SK-N-MC (cell line): ENCODE results near the gene LARP6.
"Not testable (repeated sequence)": the region's sequence is repeated elsewhere in the genome, so short reads cannot be mapped to it uniquely, and the experiment has no call there.

Source experiments
- FOXP2 ChIP-seq: optimal IDR thresholded peaks from 2 replicates; pipeline ENCODE3; 2011; ENCODE audit warnings: mild to moderate bottlenecking, moderate library complexity; ENCODE audit not compliant: insufficient read depth; ENCODE audit errors: extremely low read length, control extremely low read depth
- POLR2AphosphoS5 ChIP-seq: IDR thresholded peaks from 2 replicates; pipeline ENCODE4 v1.6.1; 2012; ENCODE audit warnings: mild to moderate bottlenecking, low read depth, low read length, borderline replicate concordance

DNA sequence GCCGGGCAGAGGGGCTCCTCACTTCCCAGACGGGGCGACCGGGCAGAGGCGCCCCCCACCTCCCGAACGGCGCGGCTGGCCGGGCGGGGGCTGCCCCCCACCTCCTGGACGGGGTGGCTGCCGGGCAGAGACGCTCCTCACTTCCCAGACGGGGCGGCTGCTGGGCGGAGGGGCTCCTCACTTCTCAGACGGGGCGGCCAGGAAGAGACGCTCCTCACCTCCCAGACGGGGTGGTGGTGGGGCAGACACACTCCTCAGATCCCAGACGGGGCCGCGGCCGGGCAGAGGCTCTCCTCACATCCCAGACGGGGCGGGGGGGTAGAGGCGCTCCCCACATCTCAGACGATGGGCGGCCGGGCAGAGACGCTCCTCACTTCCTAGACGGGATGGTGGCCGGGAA, 17.5 kb upstream of the LARP6 start:
- not testable (repeated sequence) for TF ChIP-seq FOXP2, POLR2AphosphoS5
